Measurements from ENCODE around the gene HNRNPUL2. TPM values are rescaled to one million over a fixed set of nuclear protein-coding genes. Genes with fewer than 3 reads are reported as not detected.

The HNRNPUL2 gene
- total and polyA plus RNA-seq, 2 of the 8 experiments (the other 6 are each of a cell fraction or from before 2014, with no cell fraction given) = 14.9 to 46.4 TPM

GRCh38 chr11:62771144-62772021 lies 44.1 kb upstream of the HNRNPUL2 start, which contains the start of gene TAF6L:
Gene TAF6L (plus strand): TSS chr11:62771396. CDS start chr11:62775784, 4,388 bp downstream.
- no peak for FAIRE-seq
- H3K4me3 ChIP-seq (ENCODE audit: extremely low read depth in 1 of 4, insufficient read depth in 2 of 4, low read depth in 3 of 4, low read length in 4 of 4) = peak within 1 kb of the TSS; percentile 77 to 95 (median 92)
- peak within 1 kb of the TSS; percentile 99 for H3K18ac ChIP-seq (ENCODE audit: extremely low read depth, low read length)
- H3K4me1 ChIP-seq (replicated peaks in 1 of 4; ENCODE audit: control insufficient read depth in 3 of 4, insufficient read depth in 4 of 4, low read length in 3 of 4) = peaks cover 0 to 9% (median 5%) of the 10 kb centered on the region in 4 experiments; a peak in 6 of 7 replicates
- H3K79me2 ChIP-seq (ENCODE audit: control insufficient read depth in 1 of 2, insufficient read depth in 2 of 2, low read length in 2 of 2) = peaks cover 0 to 19% of the 10 kb centered on the region in 2 experiments; a peak in 2 of 4 replicates
- H4K8ac ChIP-seq (ENCODE audit: extremely low read depth, insufficient read depth, low read length) = peak within 1 kb of the TSS; percentile 97
- peak within 1 kb of the TSS; percentile 40 for H3K4ac ChIP-seq (replicated peaks; ENCODE audit: insufficient read length, low read depth, low read length)
- 5% methylated on average over 22 of the region's 60 CpGs; no CpG with 5 or more reads in 1 of the 2 experiments for WGBS, 2 experiments (ENCODE audit: extremely low coverage in 1 of 2, insufficient coverage in 1 of 2, insufficient read length in 1 of 2, insufficient replicate concordance in 2 of 2, low coverage in 1 of 2, low lambda C conversion rate in 2 of 2, missing lambda C conversion rate in 1 of 2)
- ChIA-PET POLR2A (ENCODE audit: partially characterized antibody) (interaction anchor here (0.6 to 7.8 kb wide), 35 partner anchors 9 to 180 kb away, joined by 3 to 145 read pairs (median 5); partner anchors contain the start of genes BSCL2, C11orf98, CSKMT and GNG3), CTCF (ENCODE audit: partially characterized antibody) (interaction anchor here (1.0 to 10.2 kb wide), 12 partner anchors 9 to 170 kb away, joined by 3 to 94 read pairs (median 6); partner anchors contain the start of genes BSCL2, MTA2, POLR2G and TMEM179B)
- peak within 1 kb of the TSS; percentile 100 for H4K5ac ChIP-seq (ENCODE audit: insufficient read length, low read depth, low read length)
- H3K56ac ChIP-seq (replicated peaks; ENCODE audit: insufficient read length, low read depth, low read length) = peak within 1 kb of the TSS; percentile 92
- H3K9me3 ChIP-seq (ENCODE audit: insufficient read depth in 2 of 2, low read depth in 1 of 2, low read length in 1 of 2) = no peaks in the 10 kb centered on the region
- peak within 1 kb of the TSS; percentile 82 to 89 (median 86) for H3K9ac ChIP-seq (replicated peaks in 1 of 4; ENCODE audit: extremely low read depth in 1 of 4, low read depth in 3 of 4, low read length in 3 of 4)
- H2BK20ac ChIP-seq (ENCODE audit: low read length) = peak within 1 kb of the TSS; percentile 51; the same call in 1 of the 2 replicates
- H2AFZ ChIP-seq (ENCODE audit: low read length) = peak within 1 kb of the TSS; percentile 60; the same call in 1 of the 2 replicates
- peak; percentile 75 to 98 for DNase-seq (ENCODE audit: low read depth in 1 of 2, low spot score in 2 of 2)
- peaks cover 3% of the 10 kb centered on the region for H3K23me2 ChIP-seq (ENCODE audit: low read depth, low read length)
- H4K91ac ChIP-seq (replicated peaks; ENCODE audit: insufficient read length, low read length) = peak within 1 kb of the TSS; percentile 99
- peak within 1 kb of the TSS; percentile 95 to 97 for H3K4me2 ChIP-seq (ENCODE audit: insufficient read depth in 1 of 2, low read depth in 2 of 2, low read length in 2 of 2)
- H3K23ac ChIP-seq (ENCODE audit: insufficient read length) = peak within 1 kb of the TSS; percentile 17
- peaks cover 0 to 2% of the 10 kb centered on the region in 2 experiments for H4K20me1 ChIP-seq (replicated peaks in 1 of 2; ENCODE audit: control insufficient read depth in 1 of 2, insufficient read depth in 2 of 2, low read length in 2 of 2)
- H3K27me3 ChIP-seq (replicated peaks in 1 of 4; ENCODE audit: control insufficient read depth in 3 of 4, extremely low read depth in 1 of 4, insufficient read depth in 3 of 4, low read length in 3 of 4) = no peaks in the 10 kb centered on the region
- H3K79me1 ChIP-seq (ENCODE audit: low read depth, low read length) = peaks cover 6% of the 10 kb centered on the region; the same call in 1 of the 2 replicates
- no peak within 1 kb of the TSS for H2BK15ac ChIP-seq (ENCODE audit: low read length)
- peak within 1 kb of the TSS; percentile 72; the same call in 1 of the 2 replicates for H2BK12ac ChIP-seq (ENCODE audit: low read depth, low read length)
- no peak within 1 kb of the TSS for H3K14ac ChIP-seq (ENCODE audit: insufficient read length)
- peak within 1 kb of the TSS; percentile 72 for H3K27ac ChIP-seq (ENCODE audit: low read depth, low read length)
- H3K36me3 ChIP-seq (ENCODE audit: control insufficient read depth in 2 of 4, insufficient read depth in 4 of 4, low read length in 3 of 4) = peaks cover 8 to 24% (median 16%) of the 10 kb centered on the region in 4 experiments
- 0 out of 2 replicates have a peak within 1 kb of the TSS, but pooled peaks have one; percentile 79 for H2AK5ac ChIP-seq (ENCODE audit: low read depth, low read length)
- H2BK5ac ChIP-seq (ENCODE audit: low read depth, low read length) = peak within 1 kb of the TSS; percentile 98
- H2BK120ac ChIP-seq (replicated peaks; ENCODE audit: low read depth, low read length) = peak within 1 kb of the TSS; percentile 90
- peak; percentile 60 for TF ChIP-seq SP1 (IDR thresholded peaks at IDR 0.05; ENCODE audit: low read depth, low read length)
- TF ChIP-seq BRCA1 (IDR thresholded peaks at IDR 0.05; ENCODE audit: low read depth, low read length) = no peak
- no peak for TF ChIP-seq NANOG (IDR thresholded peaks at IDR 0.05; ENCODE audit: insufficient read depth, low read depth, low read length, poor library complexity, severe bottlenecking)
- peak; percentile 58 for TF ChIP-seq KDM4A (IDR thresholded peaks at IDR 0.05; ENCODE audit: low read depth, low read length, severe bottlenecking)
- peak; percentile 82 for TF ChIP-seq TAF1 (IDR thresholded peaks at IDR 0.05; ENCODE audit: low read depth, low read length)
- TF ChIP-seq GTF2F1 (IDR thresholded peaks at IDR 0.05; ENCODE audit: borderline replicate concordance, low read depth, low read length) = 0 out of 2 replicates have a peak, but pooled peaks have one; percentile 11
- peak; percentile 80; the same call in 1 of the 2 replicates for TF ChIP-seq EGR1 (IDR thresholded peaks at IDR 0.05; ENCODE audit: borderline replicate concordance, low read depth, low read length)
- peak; percentile 20 for TF ChIP-seq ASH2L (IDR thresholded peaks at IDR 0.05; ENCODE audit: low read length)
- no peak for TF ChIP-seq CBX5 (IDR thresholded peaks at IDR 0.05; ENCODE audit: low read depth, low read length)
- peak; percentile 51 for TF ChIP-seq MAX (IDR thresholded peaks at IDR 0.05)
